ENCODE data around the gene LMO7.
A peak's percentile ranks its signal among the peaks of the same experiment; 100 is the strongest.
"Not testable (repeated sequence)": the region's sequence is repeated elsewhere in the genome, so short reads cannot be mapped to it uniquely, and the experiment has no call there.

LMO7 gene

GRCh38 chr13:75648446-75648845 lies 12.3 kb downstream of the LMO7 start:
- DNase-seq: no peak

- no peak for DNase-seq
Observed at GRCh38 chr13:75651013-75651412, 14.9 kb downstream of the LMO7 start.

- DNase-seq: no peak
Observed at GRCh38 chr13:75652726-75653125, 16.6 kb downstream of the LMO7 start.

GRCh38 chr13:75656425-75656989 lies 20.4 kb downstream of the LMO7 start:
- DNase-seq: no peak

- no peak for DNase-seq
Observed at GRCh38 chr13:75657111-75657510, 21.0 kb downstream of the LMO7 start.

GRCh38 chr13:75660694-75661093 lies 24.6 kb downstream of the LMO7 start:
- no peak for DNase-seq

- no peak for DNase-seq
Observed at GRCh38 chr13:75661443-75661842, 25.3 kb downstream of the LMO7 start.

- no peak for DNase-seq
Observed at GRCh38 chr13:75666646-75667351, 30.7 kb downstream of the LMO7 start.

- no peak for DNase-seq
Observed at GRCh38 chr13:75669706-75670105, 33.6 kb downstream of the LMO7 start.

- DNase-seq: no peak
Observed at GRCh38 chr13:75670496-75670895, 34.4 kb downstream of the LMO7 start.

GRCh38 chr13:75675421-75675820 lies 39.3 kb downstream of the LMO7 start:
- no peak for DNase-seq

GRCh38 chr13:75679459-75679858 lies 43.3 kb downstream of the LMO7 start:
- DNase-seq: no peak

- not testable (repeated sequence) for DNase-seq
Observed at GRCh38 chr13:75680251-75680650, 44.1 kb downstream of the LMO7 start.

- no peak for DNase-seq
Observed at GRCh38 chr13:75682326-75682725, 46.2 kb downstream of the LMO7 start.

- DNase-seq: peak; percentile 66
Observed at GRCh38 chr13:75685239-75685697, 49.1 kb downstream of the LMO7 start.

GRCh38 chr13:75687150-75687763 lies 51.1 kb downstream of the LMO7 start:
- DNase-seq: no peak

GRCh38 chr13:75689686-75690085 lies 53.6 kb downstream of the LMO7 start:
- DNase-seq: no peak

GRCh38 chr13:75690607-75691006 lies 54.5 kb downstream of the LMO7 start:
- no peak for DNase-seq

GRCh38 chr13:75691183-75691582 lies 55.1 kb downstream of the LMO7 start:
- no peak for DNase-seq

- no peak for DNase-seq
Observed at GRCh38 chr13:75693227-75693626, 57.1 kb downstream of the LMO7 start.

- no peak for DNase-seq
Observed at GRCh38 chr13:75694722-75695121, 58.6 kb downstream of the LMO7 start.

- DNase-seq: peak; percentile 11
Observed at GRCh38 chr13:75695908-75696307, 59.8 kb downstream of the LMO7 start.

GRCh38 chr13:75699062-75699461 lies 62.9 kb downstream of the LMO7 start:
- no peak for DNase-seq

- DNase-seq: not testable (repeated sequence)
Observed at GRCh38 chr13:75699717-75700116, 63.6 kb downstream of the LMO7 start.
